Liver (tissue), 9 donors: Measurements from ENCODE around the gene MSN. TPM values are rescaled to one million over a fixed set of nuclear protein-coding genes. Genes with fewer than 3 reads are reported as not detected.

Experiments
- DNase-seq: peaks from one replicate; pipeline ENCODE4 v3.0.0-alpha.2; 2017; ENCODE audit warnings: low spot score
- H3K27ac ChIP-seq, 2 donors: one replicate each; pipeline ENCODE4 v1.7.0; 2013; ENCODE audit warnings: inconsistent platforms in 2 of 2, low read length in 2 of 2, control low read depth in 1 of 2, low read depth in 1 of 2, mild to moderate bottlenecking in 1 of 2
- H3K27me3 ChIP-seq, 4 donors: one replicate each; pipeline versions ENCODE4 v1.6.1 to v1.7.0; 2013; ENCODE audit warnings: low read length in 3 of 4, inconsistent platforms in 1 of 4, mild to moderate bottlenecking in 1 of 4, moderate library complexity in 1 of 4; ENCODE audit not compliant: control insufficient read depth in 4 of 4, insufficient read depth in 4 of 4
- H3K36me3 ChIP-seq, 4 donors: one replicate each; pipeline versions ENCODE4 v1.6.1 to v1.7.0; 2013; ENCODE audit warnings: low read length in 3 of 4, mild to moderate bottlenecking in 3 of 4, low read depth in 1 of 4, moderate library complexity in 1 of 4; ENCODE audit not compliant: control insufficient read depth in 4 of 4, insufficient read depth in 3 of 4
- H3K4me1 ChIP-seq, 4 donors: one replicate each; pipeline versions ENCODE4 v1.6.1 to v1.7.0; 2013; ENCODE audit warnings: low read length in 3 of 4, mild to moderate bottlenecking in 3 of 4, moderate library complexity in 1 of 4; ENCODE audit not compliant: control insufficient read depth in 4 of 4, insufficient read depth in 4 of 4
- H3K4me3 ChIP-seq, 3 donors: one replicate each; pipeline versions ENCODE4 v1.6.1 to v1.7.0; 2013; ENCODE audit warnings: low read length in 3 of 3, control low read depth in 1 of 3, low read depth in 1 of 3, mild to moderate bottlenecking in 1 of 3
- H3K9ac ChIP-seq, 2 donors: one replicate each; pipeline ENCODE4 v1.7.0; 2013; ENCODE audit warnings: low read length in 2 of 2, mild to moderate bottlenecking in 2 of 2, moderate library complexity in 2 of 2, control low read depth in 1 of 2, low read depth in 1 of 2
- H3K9me3 ChIP-seq, 4 donors: one replicate each; pipeline versions ENCODE4 v1.6.1 to v1.7.0; 2013; ENCODE audit warnings: low read length in 3 of 4; ENCODE audit not compliant: control insufficient read depth in 4 of 4
- ATF3 ChIP-seq: IDR thresholded peaks from 2 replicates; pipeline ENCODE4 v1.6.1; 2016; ENCODE audit warnings: antibody characterized with exemption
- CTCF ChIP-seq: fragments of 150-350 bp; IDR thresholded peaks from 2 replicates; pipeline ENCODE4 v1.5.1; 2017; ENCODE audit warnings: improper control_type of control experiment, low read depth, low read length; ENCODE audit not compliant: missing input control
- EGR1 ChIP-seq, 2 donors: IDR thresholded peaks; 2 replicates each; pipeline ENCODE4 v1.6.1; 2016 to 2018; ENCODE audit warnings: antibody characterized with exemption in 2 of 2, low read depth in 2 of 2
- FOXA1 ChIP-seq: IDR thresholded peaks from 2 replicates; pipeline ENCODE4 v1.6.1; 2016; ENCODE audit warnings: antibody characterized with exemption
- FOXA2 ChIP-seq: IDR thresholded peaks from 2 replicates; pipeline ENCODE4 v1.6.1; 2016; ENCODE audit warnings: antibody characterized with exemption
- GABPA ChIP-seq, 2 donors: IDR thresholded peaks in 1 of 2; conservative IDR thresholded peaks in 1 of 2; 2 replicates each; pipeline ENCODE4 v1.6.1; 2016; ENCODE audit warnings: antibody characterized with exemption in 2 of 2, mild to moderate bottlenecking in 1 of 2, moderate library complexity in 1 of 2
- HNF4A ChIP-seq, 2 donors: conservative IDR thresholded peaks; 2 replicates each; pipeline ENCODE4 v1.6.1; 2016; ENCODE audit warnings: antibody characterized with exemption in 2 of 2, mild to moderate bottlenecking in 2 of 2
- HNF4G ChIP-seq: IDR thresholded peaks from 2 replicates; pipeline ENCODE4 v1.6.1; 2016; ENCODE audit warnings: antibody characterized with exemption
- JUND ChIP-seq, 2 donors: IDR thresholded peaks; 2 replicates each; pipeline ENCODE4 v1.6.1; 2016; ENCODE audit warnings: antibody characterized with exemption in 2 of 2
- MAX ChIP-seq: IDR thresholded peaks from 2 replicates; pipeline ENCODE4 v1.6.1; 2016; ENCODE audit warnings: antibody characterized with exemption
- NR2F2 ChIP-seq: IDR thresholded peaks from 2 replicates; pipeline ENCODE4 v1.6.1; 2016; ENCODE audit warnings: antibody characterized with exemption
- RAD21 ChIP-seq, 2 donors: IDR thresholded peaks; 2 replicates each; pipeline ENCODE4 v1.6.1; 2016; ENCODE audit warnings: antibody characterized with exemption in 2 of 2, mild to moderate bottlenecking in 2 of 2
- REST ChIP-seq: IDR thresholded peaks from 2 replicates; pipeline ENCODE4 v1.6.1; 2016; ENCODE audit warnings: antibody characterized with exemption, mild to moderate bottlenecking
- RXRA ChIP-seq, 2 donors: IDR thresholded peaks; 2 replicates each; pipeline ENCODE4 v1.6.1; 2017 to 2018; ENCODE audit warnings: antibody characterized with exemption in 2 of 2, mild to moderate bottlenecking in 1 of 2
- SP1 ChIP-seq: IDR thresholded peaks from 2 replicates; pipeline ENCODE4 v1.6.1; 2018; ENCODE audit warnings: antibody characterized with exemption, mild to moderate bottlenecking
- TAF1 ChIP-seq: conservative IDR thresholded peaks from 2 replicates; pipeline ENCODE4 v1.6.1; 2016; ENCODE audit warnings: antibody characterized with exemption, mild to moderate bottlenecking
- YY1 ChIP-seq: IDR thresholded peaks from 2 replicates; pipeline ENCODE4 v1.6.1; 2016; ENCODE audit warnings: antibody characterized with exemption, mild to moderate bottlenecking
- ZBTB33 ChIP-seq: IDR thresholded peaks from 2 replicates; pipeline ENCODE4 v1.6.1; 2016; ENCODE audit warnings: antibody characterized with exemption
- WGBS: extraction: QIAGEN DNeasy Blood & Tissue Kit; methylation state at CpG from one replicate; pipeline ENCODE4 v1.1.7; 2013; 5-methylcytosine and 5-hydroxymethylcytosine counted together
- polyA plus RNA-seq, 2 donors: library from polyadenylated mRNA; stranded (reverse) in 1 of 2; unstranded in 1 of 2; fragments of 200-250 nt in 1 of 2; fragments of >200 nt in 1 of 2; fragmentation: Nextera tagmentation in 1 of 2; extraction: Ambion mirVana in 1 of 2; gene quantifications; one replicate each; pipeline versions ENCODE4 v1.2.1 to v1.2.3, GENCODE V29; 2013 to 2015
- total RNA-seq, 2 donors: library from RNA; depleted of rRNA; stranded (reverse); fragments of >200 nt; gene quantifications; one replicate each; pipeline ENCODE4 v1.2.3, GENCODE V29; 2014
- donor health status: healthy.
- donor health status: healthy.
- donor health status: healthy.
- donor health status: healthy.
- donor health status: healthy.

MSN gene
- total and polyA plus RNA-seq, 4 donors, result 24.3 to 70.0 (median 40.6) TPM

- TF ChIP-seq FOXA2 (no peak), GABPA (IDR thresholded peaks at IDR 0.05 in 1 of 2, conservative IDR thresholded peaks at IDR 0.05 in 1 of 2) (no peak), MAX (no peak), EGR1 (IDR thresholded peaks at IDR 0.05; ENCODE audit: low read depth in 2 of 2) (no peak), FOXA1 (no peak), RXRA (IDR thresholded peaks at IDR 0.05) (no peak), ATF3 (no peak), TAF1 (no peak), JUND (IDR thresholded peaks at IDR 0.05) (no peak), YY1 (no peak), SP1 (no peak), ZBTB33 (no peak), HNF4A (conservative IDR thresholded peaks at IDR 0.05) (no peak)
- no peaks in the 10 kb centered on the region for H3K36me3 ChIP-seq
- no peak overlapping the region for H3K4me3 ChIP-seq
- 35% methylated on average over 1 of the region's 1 CpG for WGBS
- no peak for DNase-seq
- peak overlapping the region; percentile 3 to 79 for H3K27ac ChIP-seq
- H3K9ac ChIP-seq, result no peak overlapping the region
- peaks cover 4 to 26% (median 14%) of the 10 kb centered on the region in 4 donors for H3K4me1 ChIP-seq
- no peaks in the 10 kb centered on the region for H3K9me3 ChIP-seq
- no peaks in the 10 kb centered on the region for H3K27me3 ChIP-seq
These were observed 23.9 kb upstream of the MSN start for GRCh38 chrX:65643531-65644052.

DNA sequence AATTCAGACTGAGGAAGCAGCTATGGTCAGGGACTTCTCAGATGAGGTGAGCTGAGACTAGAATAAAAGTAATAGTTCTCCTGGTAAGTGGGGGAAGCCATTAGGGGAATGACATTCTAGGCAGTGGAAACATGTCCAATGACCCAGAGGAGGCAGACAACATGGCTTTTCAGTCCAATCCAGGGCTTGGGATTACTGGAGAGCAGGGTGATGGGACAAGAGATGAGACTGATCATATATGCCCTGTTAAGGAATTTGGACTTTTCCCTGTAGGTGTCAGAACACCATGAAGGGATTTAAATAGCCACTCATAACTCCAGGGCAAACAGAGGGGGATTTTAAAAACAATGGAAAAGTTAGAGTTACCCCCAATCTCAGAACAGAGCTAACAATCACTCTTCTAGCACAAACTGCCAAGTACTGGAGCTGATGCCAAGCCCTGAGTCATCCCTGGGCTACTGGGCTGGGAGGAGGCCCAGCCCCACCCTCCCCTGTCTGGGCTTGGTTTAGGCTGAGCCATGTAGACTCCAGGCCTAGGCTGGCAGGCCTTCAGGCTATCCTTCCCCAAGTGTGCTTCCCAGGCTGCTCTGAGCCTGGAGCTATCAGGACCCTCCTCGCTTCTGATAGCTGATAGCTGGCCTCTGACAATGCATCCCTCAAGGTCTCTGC lies 22.7 kb upstream of the MSN start:
- peaks cover 4 to 26% (median 14%) of the 10 kb centered on the region in 4 donors for H3K4me1 ChIP-seq
- peak overlapping the region; percentile 69 to 79 for H3K27ac ChIP-seq
- no peak overlapping the region for H3K4me3 ChIP-seq
- whole genome bisulfite sequencing, result 65% methylated on average over 1 of the region's 1 CpG
- no peaks in the 10 kb centered on the region for H3K9me3 ChIP-seq
- peak; percentile 21 to 55 for TF ChIP-seq RAD21 (IDR thresholded peaks at IDR 0.05)
- no peak for TF ChIP-seq REST
- peak; percentile 10 to 22 for TF ChIP-seq HNF4A (conservative IDR thresholded peaks at IDR 0.05)
- no peak for TF ChIP-seq HNF4G
- TF ChIP-seq CTCF, result no peak
- no peak for TF ChIP-seq SP1
- no peak for TF ChIP-seq GABPA (IDR thresholded peaks at IDR 0.05 in 1 of 2, conservative IDR thresholded peaks at IDR 0.05 in 1 of 2)
- TF ChIP-seq FOXA1, result no peak
- TF ChIP-seq JUND (IDR thresholded peaks at IDR 0.05), result peak; percentile 89 to 91
- peak; percentile 79 for TF ChIP-seq ATF3
- no peak for TF ChIP-seq EGR1 (IDR thresholded peaks at IDR 0.05; ENCODE audit: low read depth in 2 of 2)
- TF ChIP-seq NR2F2, result no peak
- TF ChIP-seq FOXA2, result no peak
- TF ChIP-seq ZBTB33, result no peak
- no peak for TF ChIP-seq TAF1
- peak in 1 of 2 donors; percentile 13 for TF ChIP-seq RXRA (IDR thresholded peaks at IDR 0.05)
- TF ChIP-seq YY1, result peak; percentile 45
- no peak for TF ChIP-seq MAX
- no peaks in the 10 kb centered on the region for H3K27me3 ChIP-seq
- no peak overlapping the region for H3K9ac ChIP-seq
- H3K36me3 ChIP-seq, result no peaks in the 10 kb centered on the region
- DNase-seq, result no peak
